ENCODE measurements around the gene ZFAND3.

Gene ZFAND3

GRCh38 chr6:37972994-37973757 lies 153.6 kb downstream of the ZFAND3 start:
- TF ChIP-seq CTCF (IDR thresholded peaks at IDR 0.05; ENCODE audit: low read depth, low read length) = no peak
- H3K4me3 ChIP-seq (ENCODE audit: low read depth, low read length) = no peak overlapping the region
- H3K4me1 ChIP-seq = no peaks in the 10 kb centered on the region
- H3K36me3 ChIP-seq = no peaks in the 10 kb centered on the region
- no peaks in the 10 kb centered on the region for H3K9me3 ChIP-seq
- no peaks in the 10 kb centered on the region for H3K27me3 ChIP-seq
- DNase-seq = no peak

DNA sequence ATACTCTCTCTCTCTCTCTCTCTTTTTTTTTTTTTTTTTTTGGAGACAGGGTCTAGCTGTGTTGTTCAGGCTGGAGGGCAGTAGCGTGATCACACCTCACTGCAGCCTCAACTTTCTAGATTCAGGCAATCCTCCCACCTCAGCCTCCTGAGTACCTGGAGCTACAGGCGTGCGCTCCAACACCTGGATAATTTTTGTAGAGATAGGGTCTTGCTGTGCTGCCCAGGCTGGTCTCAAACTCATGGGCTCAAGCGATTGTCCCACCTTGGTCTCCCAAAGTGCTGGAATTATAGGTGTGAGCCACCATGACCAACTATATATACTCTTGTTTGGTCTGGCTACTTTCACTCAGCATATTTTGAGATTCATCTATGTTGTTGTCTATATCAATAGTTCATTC lies 154.9 kb downstream of the ZFAND3 start:
- no peak overlapping the region for H3K4me3 ChIP-seq (ENCODE audit: low read depth, low read length)
- no peaks in the 10 kb centered on the region for H3K27me3 ChIP-seq
- H3K9me3 ChIP-seq = no peaks in the 10 kb centered on the region
- no peaks in the 10 kb centered on the region for H3K36me3 ChIP-seq
- no peak for TF ChIP-seq CTCF (IDR thresholded peaks at IDR 0.05; ENCODE audit: low read depth, low read length)
- no peaks in the 10 kb centered on the region for H3K4me1 ChIP-seq
- DNase-seq = no peak

DNA sequence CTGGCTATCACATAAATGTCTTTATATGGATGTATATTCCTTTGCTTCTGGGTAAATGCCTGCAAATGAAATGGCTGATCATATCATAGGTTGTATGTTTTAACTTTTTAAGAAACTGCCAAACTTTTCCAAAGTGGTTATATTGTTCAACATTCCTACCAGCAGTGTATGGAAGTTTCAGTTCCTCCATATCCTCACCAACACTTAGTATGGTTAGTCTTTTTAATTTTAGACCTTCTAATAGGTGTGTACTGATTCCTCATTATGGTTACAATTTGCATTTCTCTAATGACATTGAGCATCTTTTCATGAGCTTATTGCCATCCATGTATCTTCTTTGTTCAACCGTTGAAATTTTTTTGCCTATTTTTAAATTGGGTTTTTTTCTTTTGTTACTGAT lies 155.4 kb downstream of the ZFAND3 start:
- Histone ChIP-seq H3K4me3 (ENCODE audit: low read depth, low read length) (no peak overlapping the region), H3K36me3 (no peaks in the 10 kb centered on the region), H3K9me3 (no peaks in the 10 kb centered on the region), H3K4me1 (no peaks in the 10 kb centered on the region), H3K27me3 (no peaks in the 10 kb centered on the region)
- DNase-seq = no peak
- TF ChIP-seq CTCF (IDR thresholded peaks at IDR 0.05; ENCODE audit: low read depth, low read length) = no peak

GRCh38 chr6:37977715-37978114 lies 158.2 kb downstream of the ZFAND3 start:
- Histone ChIP-seq H3K9me3 (no peaks in the 10 kb centered on the region), H3K36me3 (no peaks in the 10 kb centered on the region), H3K27me3 (no peaks in the 10 kb centered on the region), H3K4me3 (ENCODE audit: low read depth, low read length) (no peak overlapping the region), H3K4me1 (no peaks in the 10 kb centered on the region)
- DNase-seq = no peak
- TF ChIP-seq CTCF (IDR thresholded peaks at IDR 0.05; ENCODE audit: low read depth, low read length) = no peak

- no peak for DNase-seq
Observed at GRCh38 chr6:37979392-37980221, 160.1 kb downstream of the ZFAND3 start.

More at GRCh38 chr6:37979392-37980221, 160.1 kb downstream of the ZFAND3 start:
- H3K36me3 ChIP-seq = no peaks in the 10 kb centered on the region
- no peak for TF ChIP-seq CTCF (IDR thresholded peaks at IDR 0.05; ENCODE audit: low read depth, low read length)
- H3K27me3 ChIP-seq = no peaks in the 10 kb centered on the region
- no peaks in the 10 kb centered on the region for H3K4me1 ChIP-seq
- H3K9me3 ChIP-seq = no peaks in the 10 kb centered on the region
- no peak overlapping the region for H3K4me3 ChIP-seq (ENCODE audit: low read depth, low read length)
